Measurements from ENCODE around the gene MEIS3.

Gene MEIS3

GRCh38 chr19:47419030-47419783 is at the start of gene MEIS3:
Gene MEIS3 (minus strand): TSS chr19:47419527. CDS start chr19:47419081, 446 bp downstream.
- intact Hi-C loops (cut with DNase I) = no loop called here
- no peak for DNase-seq

DNA sequence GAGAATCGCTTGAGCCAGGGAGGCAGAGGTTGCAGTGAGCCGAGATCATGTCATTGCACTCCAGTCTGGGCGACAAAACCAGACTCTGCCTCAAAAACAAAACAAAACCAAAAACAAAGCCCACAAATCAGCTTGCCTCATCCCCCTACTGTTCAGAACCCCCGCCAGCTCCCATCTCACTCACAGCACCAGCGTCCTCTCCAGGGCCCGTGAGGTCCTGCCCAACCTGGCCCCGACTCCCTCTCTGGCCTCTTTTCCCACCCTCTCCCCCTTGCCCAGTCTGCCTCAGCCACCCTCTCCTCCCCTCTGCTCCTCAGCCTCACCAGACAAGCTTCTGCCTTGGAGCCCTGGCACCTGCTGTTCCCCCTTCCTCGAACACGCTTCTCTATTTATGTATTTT is 48.6 kb upstream of the MEIS3 start:
- DNase-seq = no peak
- intact Hi-C loops (cut with DNase I) = no loop called here

DNA sequence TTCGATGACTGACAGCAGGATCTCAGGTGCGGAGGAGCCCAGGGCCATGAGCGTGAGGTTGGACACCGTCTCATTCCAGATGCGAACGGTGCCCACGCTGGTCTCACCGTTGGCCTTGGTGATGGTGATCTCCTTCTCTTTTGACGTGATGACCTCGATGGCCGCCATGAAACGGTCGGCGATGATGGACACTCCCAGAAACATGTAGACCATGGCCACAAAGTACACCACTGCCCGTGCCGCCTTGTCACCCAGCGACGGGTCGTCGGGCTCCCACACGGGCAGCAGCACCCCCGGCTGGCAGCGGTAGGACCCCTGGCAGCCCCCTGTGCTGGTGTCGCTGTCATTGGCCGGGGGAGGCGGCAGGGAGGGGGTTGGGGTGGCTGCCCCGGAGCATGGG is 46.6 kb upstream of the MEIS3 start:
- intact Hi-C loops (cut with DNase I) = no loop called here
- DNase-seq = no peak

DNA sequence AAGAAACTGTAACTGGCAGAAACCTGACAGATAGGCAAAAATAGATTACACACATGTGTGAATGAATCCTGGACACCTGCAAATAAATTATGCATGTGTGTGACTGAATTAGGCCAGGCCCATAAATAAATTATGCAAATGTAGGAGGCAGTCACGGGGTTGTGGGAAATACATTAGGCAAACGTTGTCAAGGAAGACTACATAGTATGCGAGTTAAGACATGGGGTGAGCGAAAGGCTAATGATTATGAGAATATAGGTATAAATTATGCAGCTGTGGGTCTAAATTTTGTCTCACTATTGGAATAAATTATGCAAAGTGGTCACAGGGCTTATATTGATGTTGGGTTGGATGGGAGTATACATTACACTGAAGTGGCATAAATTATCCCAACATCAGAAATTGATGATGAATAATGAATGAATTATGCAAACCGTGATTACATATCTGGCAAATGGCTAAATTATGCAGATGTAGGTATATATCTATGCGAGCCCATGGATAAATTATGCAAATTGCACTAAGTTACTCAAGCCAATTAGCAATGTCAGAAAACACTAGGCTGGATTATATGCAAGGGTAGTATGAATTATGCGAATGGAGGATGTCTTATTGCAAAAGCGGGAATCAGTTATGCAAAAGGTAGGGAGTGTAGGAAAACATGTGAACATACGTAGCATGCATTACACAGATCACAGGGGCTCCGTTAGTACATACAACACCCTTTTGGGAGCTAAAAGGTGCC is 45.5 kb upstream of the MEIS3 start:
- DNase-seq = peak in 5 of 42 donors; percentile 23 to 58 (median 33)
- intact Hi-C loops (cut with DNase I) = no loop called here

GRCh38 chr19:47461876-47462275 is 42.5 kb upstream of the MEIS3 start:
- no peak for DNase-seq
- intact Hi-C loops (cut with DNase I) = no loop called here

DNA sequence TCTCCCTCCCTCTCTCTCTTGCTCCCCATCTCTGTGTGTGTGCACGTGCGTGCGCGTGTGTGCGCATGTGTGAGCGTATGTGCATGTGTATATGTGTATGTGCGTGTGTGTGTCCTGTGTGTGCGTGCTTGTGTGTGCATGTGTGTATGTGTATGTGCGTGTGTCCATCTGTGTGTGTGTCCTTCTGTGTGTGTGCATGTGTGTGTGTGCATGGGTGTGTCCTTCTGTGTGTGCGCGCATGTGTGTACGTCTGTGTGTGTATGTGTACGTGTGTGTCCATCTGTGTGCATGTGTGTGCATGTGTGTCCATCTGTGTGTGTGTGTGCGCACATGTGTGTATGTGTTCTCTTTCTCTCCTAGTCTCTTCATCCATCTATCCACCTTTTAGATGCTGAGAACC is 40.1 kb upstream of the MEIS3 start:
- no peak for DNase-seq
- intact Hi-C loops (cut with DNase I) = no loop called here

DNA sequence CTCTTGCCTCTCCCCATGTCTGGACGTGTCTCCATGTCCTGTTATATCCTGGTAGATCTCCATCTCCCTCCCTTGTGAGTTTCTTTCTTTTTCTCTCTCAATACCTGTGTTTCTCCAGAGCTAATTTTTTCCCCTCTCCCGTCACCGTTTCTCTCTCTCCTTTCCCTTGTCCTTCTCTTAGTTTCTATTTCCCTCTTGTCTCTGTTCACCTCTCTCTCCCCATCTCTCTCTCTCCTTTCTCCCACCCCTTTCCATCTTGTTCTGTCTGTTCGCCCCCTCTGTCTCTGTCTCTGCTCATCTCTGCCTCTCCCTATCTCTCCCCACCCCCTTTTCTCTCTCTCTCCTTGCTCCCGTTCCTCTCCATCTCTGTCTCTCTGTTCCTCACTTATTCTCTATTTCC is 39.3 kb upstream of the MEIS3 start:
- intact Hi-C loops (cut with DNase I) = no loop called here
- DNase-seq = peak in 1 of 42 donors; percentile 25

GRCh38 chr19:47456721-47457474 is 37.6 kb upstream of the MEIS3 start:
- intact Hi-C loops (cut with DNase I) = no loop called here
- DNase-seq = no peak

DNA sequence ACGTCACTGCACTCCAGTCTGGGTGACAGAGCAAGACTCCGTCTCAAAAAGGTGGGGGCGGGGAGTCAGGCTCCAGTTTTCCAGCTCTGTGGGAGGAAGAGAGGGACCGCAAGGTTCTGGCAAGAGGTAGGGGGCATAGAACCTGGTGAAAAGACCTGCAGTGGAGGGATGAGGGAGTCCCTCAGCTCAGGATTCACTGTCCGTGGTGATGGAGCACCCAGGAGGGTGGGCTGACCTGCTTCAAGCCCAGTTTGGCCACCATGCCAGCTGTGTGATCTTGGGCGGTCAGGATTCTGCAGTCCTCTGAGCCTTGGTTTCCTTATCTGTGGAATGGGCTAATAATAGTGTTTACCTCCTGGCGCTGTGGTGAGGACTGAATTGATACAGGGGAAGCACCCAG is 31.2 kb upstream of the MEIS3 start:
- intact Hi-C loops (cut with DNase I) = no loop called here
- DNase-seq = no peak

GRCh38 chr19:47448360-47448727 is 29.0 kb upstream of the MEIS3 start:
- no peak for DNase-seq
- intact Hi-C loops (cut with DNase I) = no loop called here

- intact Hi-C loops (cut with DNase I) = no loop called here
- peak in 8 of 42 donors; percentile 7 to 60 (median 46) for DNase-seq
These were observed 28.4 kb upstream of the MEIS3 start for GRCh38 chr19:47447470-47448359.

DNA sequence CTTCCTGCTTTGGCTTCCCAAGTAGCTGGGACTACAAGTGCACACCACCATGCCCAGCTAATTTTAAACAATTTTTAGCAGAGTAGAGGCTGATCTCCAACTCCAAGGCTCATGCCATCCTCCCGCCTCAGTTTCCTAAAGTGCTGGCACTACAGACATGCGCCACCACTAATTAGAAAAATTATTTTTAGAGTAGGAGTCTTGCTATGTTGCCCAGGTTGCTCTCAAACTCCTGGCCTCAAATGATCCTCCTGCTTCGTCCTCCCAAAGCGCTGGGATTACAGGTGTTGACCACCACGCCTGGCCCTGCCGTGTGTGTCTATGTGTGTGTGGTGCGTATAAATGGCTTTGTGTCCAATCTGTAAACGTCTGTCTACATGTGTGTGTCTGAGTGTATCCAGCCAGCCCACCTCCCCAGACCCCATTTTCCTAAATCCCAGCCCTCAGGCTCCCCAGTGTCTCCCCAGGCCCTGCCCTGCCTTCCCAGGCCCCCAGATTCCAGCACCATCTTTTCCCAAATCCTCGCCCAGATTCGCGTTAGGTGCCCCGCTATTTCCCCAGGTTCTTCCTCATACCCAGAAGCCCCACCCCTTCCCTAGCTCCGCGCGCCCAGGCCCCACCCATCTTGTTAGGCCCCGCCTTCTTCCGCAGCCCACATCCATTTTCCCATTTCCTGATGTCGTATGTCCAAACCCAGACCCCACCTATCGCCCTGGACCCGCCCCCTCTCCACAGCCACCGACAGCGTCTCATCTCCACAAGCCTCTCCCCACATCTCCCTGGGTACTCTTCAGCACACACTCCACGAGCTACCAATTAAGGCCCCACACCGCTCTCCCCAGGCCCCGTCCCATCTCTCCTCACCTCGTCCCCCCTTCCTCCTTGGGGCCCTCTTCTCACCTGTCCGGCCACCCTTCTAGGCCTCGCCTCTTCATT is 27.5 kb upstream of the MEIS3 start:
- intact Hi-C loops (cut with DNase I) = no loop called here
- peak in 2 of 42 donors; percentile 19 to 42 for DNase-seq

GRCh38 chr19:47445937-47446402 is 26.6 kb upstream of the MEIS3 start:
- intact Hi-C loops (cut with DNase I) = no loop called here
- DNase-seq = peak in 39 of 42 donors; percentile 34 to 77 (median 52)

DNA sequence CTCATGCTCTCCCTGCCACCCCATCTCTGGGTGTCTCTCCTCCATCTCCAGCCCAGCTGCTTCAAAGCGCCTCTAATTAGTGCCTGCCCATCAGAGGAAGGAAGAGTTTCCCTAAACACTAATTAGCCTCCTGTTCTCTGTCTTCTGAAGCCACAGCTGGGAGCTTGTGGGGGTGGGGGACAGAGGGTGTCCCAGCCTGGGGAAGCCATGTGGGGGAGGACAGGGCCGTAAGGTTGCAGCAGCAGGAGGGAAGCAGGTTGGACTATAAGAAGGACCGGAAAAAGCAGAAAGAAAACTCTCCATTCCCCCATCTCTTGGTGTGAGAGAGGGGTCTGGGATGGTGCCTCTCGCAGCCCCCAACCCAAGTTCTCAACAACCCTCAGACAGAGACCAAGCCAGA is 26.2 kb upstream of the MEIS3 start:
- intact Hi-C loops (cut with DNase I) = no loop called here
- DNase-seq = no peak

- peak in 1 of 42 donors; percentile 29 for DNase-seq
- intact Hi-C loops (cut with DNase I) = loop anchor here (5.0 kb wide), 1 partner anchor 68 kb away; no protein-coding TSS in a partner anchor
These were observed 25.1 kb upstream of the MEIS3 start for GRCh38 chr19:47444388-47444821.

DNA sequence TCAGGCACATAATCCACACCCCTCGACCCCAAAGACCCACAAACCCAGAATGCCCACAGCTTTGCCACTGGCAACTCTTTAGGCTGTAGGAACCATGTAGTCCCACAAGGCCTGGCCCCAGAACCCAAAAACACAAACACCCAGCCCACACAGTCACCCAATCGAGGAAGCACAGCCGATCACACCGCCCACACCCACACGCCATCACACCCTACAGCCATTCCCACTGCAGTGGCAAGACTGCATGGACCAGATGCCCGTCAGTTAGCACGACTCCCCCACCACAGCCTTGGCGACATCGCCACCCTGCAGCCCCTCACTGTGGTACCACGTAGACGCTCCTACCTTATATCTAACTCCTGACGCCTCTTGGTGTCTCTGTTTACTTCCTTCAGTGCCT is 24.0 kb upstream of the MEIS3 start:
- intact Hi-C loops (cut with DNase I) = loop anchor here (5.0 kb wide), 1 partner anchor 69 kb away; no protein-coding TSS in a partner anchor

DNA sequence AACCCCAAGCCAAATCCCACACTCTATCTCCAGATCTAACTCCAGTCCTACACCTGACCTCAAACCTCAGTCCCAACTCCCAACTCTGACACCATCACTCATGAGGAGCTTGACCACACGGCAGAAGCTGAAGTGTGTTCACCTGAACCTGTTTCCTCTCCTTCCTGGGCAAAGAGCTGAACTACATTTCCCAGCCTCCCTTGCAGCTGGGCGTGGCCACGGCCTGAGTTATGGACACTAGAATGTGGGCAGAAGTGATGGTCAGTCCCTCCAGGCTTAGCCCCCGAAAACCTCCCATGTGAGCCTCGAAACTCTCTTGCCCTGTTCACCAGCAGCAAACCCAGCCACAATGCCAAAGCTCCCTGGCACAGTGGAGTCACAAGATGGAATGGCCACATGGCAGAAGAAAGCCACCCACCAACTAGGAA is 19.5 kb upstream of the MEIS3 start:
- intact Hi-C loops (cut with DNase I) = no loop called here
- DNase-seq = no peak

More for the DNA sequence above, 24.0 kb upstream of the MEIS3 start:
- no peak for DNase-seq

All from head of caudate nucleus (tissue), 42 donors.